ENCODE data around the gene ERMARD.
A peak's percentile ranks its signal among the peaks of the same experiment; 100 is the strongest.

Gene ERMARD

DNA sequence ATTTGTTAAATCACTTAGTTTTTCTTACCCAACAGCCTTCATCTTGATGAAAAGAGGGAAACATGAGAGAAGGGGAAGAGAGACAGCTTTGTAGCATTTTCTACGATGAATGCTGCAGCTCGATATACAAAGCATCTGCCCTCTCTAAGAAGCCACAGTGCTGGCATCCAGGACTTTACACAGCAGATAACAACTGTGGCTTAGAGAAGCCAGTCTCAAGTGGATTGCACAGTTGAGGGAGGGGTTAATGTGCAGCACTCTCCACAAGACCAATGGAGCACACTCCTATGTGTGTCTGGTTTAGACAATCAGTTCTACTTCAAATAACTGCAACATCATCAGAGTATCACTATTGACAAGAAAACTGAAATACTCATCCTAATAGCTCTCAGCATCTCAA lies 43.6 kb upstream of the ERMARD start:
- Histone ChIP-seq H3K4me2 (ENCODE audit: low read length) (peak overlapping the region; percentile 34), H3K79me2 (ENCODE audit: control insufficient read depth, low read length) (peaks cover 52% of the 10 kb centered on the region)

GRCh38 chr6:169709293-169709692 lies 42.1 kb upstream of the ERMARD start:
- peaks cover 44% of the 10 kb centered on the region for H3F3A ChIP-seq (ENCODE audit: control insufficient read depth, insufficient read depth)
- peaks cover 4% of the 10 kb centered on the region for H4K20me1 ChIP-seq (ENCODE audit: control insufficient read depth, insufficient read depth, low read depth, low read length)
- H3K4me3 ChIP-seq (ENCODE audit: low read length), result peak overlapping the region; percentile 23; the same call in 1 of the 2 replicates
- peaks cover 67% of the 10 kb centered on the region for H3K4me1 ChIP-seq (ENCODE audit: control insufficient read depth, low read length)
- H3K4me2 ChIP-seq (ENCODE audit: low read length), result peak overlapping the region; percentile 34
- peaks cover 90% of the 10 kb centered on the region for H3K36me3 ChIP-seq (ENCODE audit: control insufficient read depth, low read length)
- no peak for TF ChIP-seq CTCF (IDR thresholded peaks at IDR 0.05; ENCODE audit: low read depth, low read length, poor library complexity, severe bottlenecking)
- TF ChIP-seq EZH2phosphoT487 (IDR thresholded peaks at IDR 0.05; ENCODE audit: borderline replicate concordance, low read length), result no peak
- no peaks in the 10 kb centered on the region for H3K9me3 ChIP-seq (ENCODE audit: control insufficient read depth, insufficient read depth, low read length)
- H3K9me2 ChIP-seq (replicated peaks; ENCODE audit: control insufficient read depth, low read length), result no peaks in the 10 kb centered on the region
- H3K79me2 ChIP-seq (ENCODE audit: control insufficient read depth, low read length), result peaks cover 40% of the 10 kb centered on the region
- peak overlapping the region; percentile 31 for H3K27ac ChIP-seq (ENCODE audit: low read depth, low read length)
- H3K27me3 ChIP-seq (ENCODE audit: control insufficient read depth, low read length), result no peaks in the 10 kb centered on the region

More for the DNA sequence above, 43.6 kb upstream of the ERMARD start:
- peaks cover 10% of the 10 kb centered on the region for H4K20me1 ChIP-seq (ENCODE audit: control insufficient read depth, insufficient read depth, low read depth, low read length)
- no peaks in the 10 kb centered on the region for H3K9me2 ChIP-seq (replicated peaks; ENCODE audit: control insufficient read depth, low read length)
- peaks cover 44% of the 10 kb centered on the region for H3F3A ChIP-seq (ENCODE audit: control insufficient read depth, insufficient read depth)
- TF ChIP-seq EZH2phosphoT487 (IDR thresholded peaks at IDR 0.05; ENCODE audit: borderline replicate concordance, low read length), result no peak
- TF ChIP-seq CTCF (IDR thresholded peaks at IDR 0.05; ENCODE audit: low read depth, low read length, poor library complexity, severe bottlenecking), result no peak
- H3K36me3 ChIP-seq (ENCODE audit: control insufficient read depth, low read length), result peaks cover 94% of the 10 kb centered on the region
- no peaks in the 10 kb centered on the region for H3K9me3 ChIP-seq (ENCODE audit: control insufficient read depth, insufficient read depth, low read length)
- H3K27ac ChIP-seq (ENCODE audit: low read depth, low read length), result peak overlapping the region; percentile 31
- H3K4me3 ChIP-seq (ENCODE audit: low read length), result 0 out of 2 replicates have a peak overlapping the region, but pooled peaks have one; percentile 9
- H3K27me3 ChIP-seq (ENCODE audit: control insufficient read depth, low read length), result no peaks in the 10 kb centered on the region
- peaks cover 78% of the 10 kb centered on the region for H3K4me1 ChIP-seq (ENCODE audit: control insufficient read depth, low read length)

GRCh38 chr6:169710009-169710408 lies 41.4 kb upstream of the ERMARD start:
- Histone ChIP-seq H3K79me2 (ENCODE audit: control insufficient read depth, low read length) (peaks cover 34% of the 10 kb centered on the region), H3K27me3 (ENCODE audit: control insufficient read depth, low read length) (no peaks in the 10 kb centered on the region), H3F3A (ENCODE audit: control insufficient read depth, insufficient read depth) (peaks cover 44% of the 10 kb centered on the region), H3K4me1 (ENCODE audit: control insufficient read depth, low read length) (peaks cover 62% of the 10 kb centered on the region), H3K9me2 (replicated peaks; ENCODE audit: control insufficient read depth, low read length) (no peaks in the 10 kb centered on the region), H3K9me3 (ENCODE audit: control insufficient read depth, insufficient read depth, low read length) (no peaks in the 10 kb centered on the region), H3K36me3 (ENCODE audit: control insufficient read depth, low read length) (peaks cover 90% of the 10 kb centered on the region), H3K4me3 (ENCODE audit: low read length) (no peak overlapping the region), H4K20me1 (ENCODE audit: control insufficient read depth, insufficient read depth, low read depth, low read length) (0 out of 2 replicates have a peak, but pooled peaks cover 3% of the 10 kb centered on the region), H3K4me2 (ENCODE audit: low read length) (peak overlapping the region; percentile 34), H3K27ac (ENCODE audit: low read depth, low read length) (no peak overlapping the region)
- no peak for TF ChIP-seq EZH2phosphoT487 (IDR thresholded peaks at IDR 0.05; ENCODE audit: borderline replicate concordance, low read length)
- no peak for TF ChIP-seq CTCF (IDR thresholded peaks at IDR 0.05; ENCODE audit: low read depth, low read length, poor library complexity, severe bottlenecking)

All from DOHH2 (cell line).